Colon (tissue), 2 donors: Measurements from ENCODE around the gene IL10RB.
"Not testable (repeated sequence)": the region's sequence is repeated elsewhere in the genome, so short reads cannot be mapped to it uniquely, and the experiment has no call there.

Experiments used
- FAIRE-seq: peaks from 2 replicates; lab custom pipeline; 2012; peaks lifted over from hg19 to GRCh38; lab: Jason Lieb, UNC
- donor health status: control.
- donor health status: control.

IL10RB gene

GRCh38 chr21:33266050-33266788 lies at the start of gene IL10RB:
Gene IL10RB, plus strand, starts transcription at chr21:33266367. Its CDS starts 99 bp downstream, at chr21:33266466.
- no peak for FAIRE-seq

- FAIRE-seq = no peak
Observed at GRCh38 chr21:33217138-33217520, 49.0 kb upstream of the IL10RB start.

- FAIRE-seq = no peak
Observed at GRCh38 chr21:33219300-33219699, 46.9 kb upstream of the IL10RB start.

GRCh38 chr21:33219954-33220353 lies 46.2 kb upstream of the IL10RB start:
- FAIRE-seq = no peak

- FAIRE-seq = not testable (repeated sequence)
Observed at GRCh38 chr21:33225376-33225775, 40.8 kb upstream of the IL10RB start.

- FAIRE-seq = no peak
Observed at GRCh38 chr21:33228455-33228854, 37.7 kb upstream of the IL10RB start.

- no peak for FAIRE-seq
Observed at GRCh38 chr21:33229099-33229783, 36.9 kb upstream of the IL10RB start.

GRCh38 chr21:33229784-33230544 lies 36.2 kb upstream of the IL10RB start, which contains the start of gene IFNAR2:
Gene IFNAR2, plus strand, starts transcription at chr21:33229938. Its CDS starts 11,985 bp downstream, at chr21:33241923.
- FAIRE-seq = no peak

GRCh38 chr21:33230545-33231324 lies 35.4 kb upstream of the IL10RB start:
- no peak for FAIRE-seq

GRCh38 chr21:33231526-33231925 lies 34.6 kb upstream of the IL10RB start:
- FAIRE-seq = no peak

- no peak for FAIRE-seq
Observed at GRCh38 chr21:33232291-33233034, 33.7 kb upstream of the IL10RB start.

- no peak for FAIRE-seq
Observed at GRCh38 chr21:33234635-33235520, 31.3 kb upstream of the IL10RB start.

GRCh38 chr21:33236013-33236686 lies 30.0 kb upstream of the IL10RB start:
- FAIRE-seq = no peak

GRCh38 chr21:33236766-33237165 lies 29.4 kb upstream of the IL10RB start:
- FAIRE-seq = no peak

GRCh38 chr21:33237486-33237885 lies 28.7 kb upstream of the IL10RB start:
- no peak for FAIRE-seq

- no peak for FAIRE-seq
Observed at GRCh38 chr21:33238146-33238545, 28.0 kb upstream of the IL10RB start.

- no peak for FAIRE-seq
Observed at GRCh38 chr21:33238565-33239255, 27.5 kb upstream of the IL10RB start.

GRCh38 chr21:33239559-33240127 lies 26.5 kb upstream of the IL10RB start:
- not testable (repeated sequence) for FAIRE-seq

- FAIRE-seq = no peak
Observed at GRCh38 chr21:33240404-33240803, 25.8 kb upstream of the IL10RB start.
